GM21619 (cell line): ENCODE results near the gene TEX48.
A peak's percentile ranks its signal among the peaks of the same experiment; 100 is the strongest.

ENCODE experiments used
- ATAC-seq: cut with Tn5 transposase; IDR thresholded peaks from one replicate; pipeline ENCODE4 v1.9.1; 2021; ENCODE audit not compliant: unreplicated experiment

The TEX48 gene

GRCh38 chr9:114694146-114694545 lies 12.2 kb upstream of the TEX48 start:
- ATAC-seq, result no peak

GRCh38 chr9:114693248-114693855 lies 11.4 kb upstream of the TEX48 start:
- no peak for ATAC-seq

- no peak for ATAC-seq
These were observed 9.9 kb upstream of the TEX48 start for GRCh38 chr9:114691956-114692295.

- ATAC-seq, result peak; percentile 62
These were observed 9.3 kb upstream of the TEX48 start for GRCh38 chr9:114691046-114691955.

- no peak for ATAC-seq
These were observed 8.3 kb upstream of the TEX48 start for GRCh38 chr9:114690308-114690707.

GRCh38 chr9:114689813-114690212 lies 7.8 kb upstream of the TEX48 start:
- no peak for ATAC-seq

- ATAC-seq, result no peak
These were observed 7.1 kb upstream of the TEX48 start for GRCh38 chr9:114688909-114689610.

GRCh38 chr9:114688379-114688778 lies 6.4 kb upstream of the TEX48 start:
- ATAC-seq, result no peak

GRCh38 chr9:114687034-114687433 lies 5.0 kb upstream of the TEX48 start:
- no peak for ATAC-seq

- ATAC-seq, result no peak
These were observed 4.0 kb upstream of the TEX48 start for GRCh38 chr9:114685951-114686350.

- no peak for ATAC-seq
These were observed 2.0 kb upstream of the TEX48 start for GRCh38 chr9:114684036-114684435.

GRCh38 chr9:114682846-114683245 lies 854 bp upstream of the TEX48 start:
- no peak for ATAC-seq

- no peak for ATAC-seq
These were observed 1.6 kb downstream of the TEX48 start for GRCh38 chr9:114680259-114681001.

GRCh38 chr9:114678795-114679194 lies 3.2 kb downstream of the TEX48 start:
- ATAC-seq, result no peak

GRCh38 chr9:114678130-114678529 lies 3.9 kb downstream of the TEX48 start:
- ATAC-seq, result no peak

GRCh38 chr9:114677418-114677817 lies 4.6 kb downstream of the TEX48 start:
- ATAC-seq, result no peak

- ATAC-seq, result no peak
These were observed 5.1 kb downstream of the TEX48 start for GRCh38 chr9:114676901-114677300.

GRCh38 chr9:114674798-114675540 lies 7.0 kb downstream of the TEX48 start:
- no peak for ATAC-seq

GRCh38 chr9:114674076-114674797 lies 7.8 kb downstream of the TEX48 start:
- no peak for ATAC-seq

- no peak for ATAC-seq
These were observed 10.4 kb downstream of the TEX48 start for GRCh38 chr9:114671605-114672004.
